Stimulated activated CD4-positive, alpha-beta T cell treated with anti-CD3 and anti-CD28 coated beads, Interleukin-12 subunit alpha, Interleukin-12 subunit beta, amount 100 ng/mL, for 24 hours (primary cell): ENCODE data around the gene SERGEF.

Experiments used
- DNase-seq, 2 experiments: peaks; one replicate each; pipeline ENCODE4 v3.0.0-alpha.2; 2020; ENCODE audit warnings: low read depth in 2 of 2

Gene SERGEF

GRCh38 chr11:17952487-17952886 is 60.4 kb downstream of the SERGEF start:
- DNase-seq: no peak

- DNase-seq: no peak
These were observed 61.0 kb downstream of the SERGEF start for GRCh38 chr11:17951685-17952388.

- DNase-seq: no peak
These were observed 62.2 kb downstream of the SERGEF start for GRCh38 chr11:17950644-17951043.

- no peak for DNase-seq
These were observed 64.6 kb downstream of the SERGEF start for GRCh38 chr11:17948296-17948695.

GRCh38 chr11:17939542-17939941 is 73.3 kb downstream of the SERGEF start:
- no peak for DNase-seq

- DNase-seq: no peak
These were observed 76.1 kb downstream of the SERGEF start for GRCh38 chr11:17936790-17937189.

GRCh38 chr11:17934194-17934593 is 78.7 kb downstream of the SERGEF start:
- DNase-seq: no peak

GRCh38 chr11:17933708-17934107 is 79.1 kb downstream of the SERGEF start:
- DNase-seq: no peak

GRCh38 chr11:17932472-17932871 is 80.4 kb downstream of the SERGEF start:
- no peak for DNase-seq

- no peak for DNase-seq
These were observed 81.3 kb downstream of the SERGEF start for GRCh38 chr11:17931595-17931994.

GRCh38 chr11:17930544-17931125 is 82.2 kb downstream of the SERGEF start:
- DNase-seq: no peak

- no peak for DNase-seq
These were observed 83.7 kb downstream of the SERGEF start for GRCh38 chr11:17929171-17929570.

- no peak for DNase-seq
These were observed 85.0 kb downstream of the SERGEF start for GRCh38 chr11:17927681-17928343.

- DNase-seq: no peak
These were observed 85.8 kb downstream of the SERGEF start for GRCh38 chr11:17927041-17927440.

GRCh38 chr11:17924713-17925112 is 88.1 kb downstream of the SERGEF start:
- DNase-seq: no peak

GRCh38 chr11:17923217-17923616 is 89.6 kb downstream of the SERGEF start:
- no peak for DNase-seq

GRCh38 chr11:17922416-17922788 is 90.4 kb downstream of the SERGEF start:
- no peak for DNase-seq

GRCh38 chr11:17921659-17922415 is 91.0 kb downstream of the SERGEF start:
- DNase-seq: no peak

- no peak for DNase-seq
These were observed 94.7 kb downstream of the SERGEF start for GRCh38 chr11:17918049-17918605.

- no peak for DNase-seq
These were observed 95.3 kb downstream of the SERGEF start for GRCh38 chr11:17917556-17917955.

- DNase-seq: no peak
These were observed 97.2 kb downstream of the SERGEF start for GRCh38 chr11:17915500-17916143.

GRCh38 chr11:17914957-17915356 is 97.9 kb downstream of the SERGEF start:
- no peak for DNase-seq
